ENCODE measurements around the gene RELA. TPM values are rescaled to one million over a fixed set of nuclear protein-coding genes. Genes with fewer than 3 reads are reported as not detected.

RELA gene
- total and polyA plus RNA-seq, 2 of the 13 experiments (the other 11 are each of a cell fraction or from before 2014, with no cell fraction given), result 21.4 to 40.5 TPM

GRCh38 chr11:65616575-65617001 lies 46.1 kb downstream of the RELA start (continued):
- TF ChIP-seq SNAPC4 (CRISPR knock-in tag; IDR thresholded peaks at IDR 0.05) (no peak), FOXA3 (CRISPR knock-in tag; IDR thresholded peaks at IDR 0.05) (peak; percentile 37; the same call in 1 of the 2 replicates), ZNF510 (CRISPR knock-in tag; IDR thresholded peaks at IDR 0.05; ENCODE audit: low read depth) (no peak), ATRX (CRISPR knock-in tag; IDR thresholded peaks at IDR 0.05; ENCODE audit: borderline replicate concordance) (no peak), ZSCAN9 (CRISPR knock-in tag; IDR thresholded peaks at IDR 0.05; ENCODE audit: borderline replicate concordance) (no peak), CREB1 (IDR thresholded peaks at IDR 0.05) (no peak), CREB1 (CRISPR knock-in tag; IDR thresholded peaks at IDR 0.05) (peak; percentile 25; the same call in 1 of the 2 replicates), MAFG (CRISPR knock-in tag; IDR thresholded peaks at IDR 0.05) (no peak), ZNF282 (IDR thresholded peaks at IDR 0.05; ENCODE audit: partially characterized antibody) (no peak), NFAT5 (CRISPR knock-in tag; IDR thresholded peaks at IDR 0.05) (no peak), THYN1 (CRISPR knock-in tag; IDR thresholded peaks at IDR 0.05; ENCODE audit: borderline replicate concordance, low read depth) (no peak), RELA (CRISPR knock-in tag; IDR thresholded peaks at IDR 0.05) (no peak), NR2C2 (CRISPR knock-in tag; IDR thresholded peaks at IDR 0.05; ENCODE audit: borderline replicate concordance) (peak; percentile 69; the same call in 1 of the 2 replicates), ZFP36L1 (CRISPR knock-in tag; IDR thresholded peaks at IDR 0.05) (no peak), NFE2L2 (IDR thresholded peaks at IDR 0.05; ENCODE audit: low read length) (no peak), SIN3A (IDR thresholded peaks at IDR 0.05; ENCODE audit: borderline replicate concordance, low read depth, low read length) (peak; percentile 81; the same call in 1 of the 2 replicates), ZFY (CRISPR knock-in tag; IDR thresholded peaks at IDR 0.05) (no peak), ZNF597 (CRISPR knock-in tag; IDR thresholded peaks at IDR 0.05) (no peak), IRX3 (CRISPR knock-in tag; IDR thresholded peaks at IDR 0.05; ENCODE audit: borderline replicate concordance, low read depth) (no peak), NFKBIZ (CRISPR knock-in tag; IDR thresholded peaks at IDR 0.05) (no peak), MAX (IDR thresholded peaks at IDR 0.05) (no peak)

Data from HepG2 (cell line).